Ishikawa (cell line): Measurements from ENCODE around the gene SLC25A26.

Experiments
- CEBPB ChIP-seq: IDR thresholded peaks from 2 replicates; pipeline ENCODE4 v1.6.1; 2012
- CREB1 ChIP-seq: IDR thresholded peaks from 2 replicates; pipeline ENCODE4 v1.6.1; 2012; ENCODE audit warnings: low read depth
- EGR1 ChIP-seq: IDR thresholded peaks from 2 replicates; pipeline ENCODE4 v1.6.1; 2012
- EP300 ChIP-seq: IDR thresholded peaks from 2 replicates; pipeline ENCODE4 v1.6.1; 2012; ENCODE audit warnings: borderline replicate concordance
- FOXM1 ChIP-seq: IDR thresholded peaks from 2 replicates; pipeline ENCODE4 v1.6.1; 2012; ENCODE audit warnings: low read depth, borderline replicate concordance
- NFIC ChIP-seq: IDR thresholded peaks from 2 replicates; pipeline ENCODE4 v1.6.1; 2012
- RAD21 ChIP-seq: IDR thresholded peaks from 2 replicates; pipeline ENCODE4 v1.6.1; 2012; ENCODE audit warnings: low read depth
- TAF1 ChIP-seq: IDR thresholded peaks from 2 replicates; pipeline ENCODE4 v1.6.1; 2012; ENCODE audit warnings: low read depth, mild to moderate bottlenecking
- TCF12 ChIP-seq: IDR thresholded peaks from 2 replicates; pipeline ENCODE4 v1.6.1; 2012; ENCODE audit warnings: low read depth
- TEAD4 ChIP-seq: IDR thresholded peaks from 2 replicates; pipeline ENCODE4 v1.6.1; 2012
- YY1 ChIP-seq: IDR thresholded peaks from 2 replicates; pipeline ENCODE4 v1.6.1; 2012; ENCODE audit warnings: low read depth
- ZBTB7A ChIP-seq: IDR thresholded peaks from 2 replicates; pipeline ENCODE4 v1.6.1; 2012; ENCODE audit warnings: low read depth
- TF ChIP-seq, protein P1 (sequence below): IDR thresholded peaks from 2 replicates; pipeline ENCODE4 v1.6.1; 2012; ENCODE audit warnings: low read depth, mild to moderate bottlenecking
- TF ChIP-seq, protein P2 (sequence below): IDR thresholded peaks from 2 replicates; pipeline ENCODE4 v1.6.1; 2012
- TF ChIP-seq, protein P3 (sequence below): IDR thresholded peaks from 2 replicates; pipeline ENCODE4 v1.6.1; 2012

The SLC25A26 gene

DNA sequence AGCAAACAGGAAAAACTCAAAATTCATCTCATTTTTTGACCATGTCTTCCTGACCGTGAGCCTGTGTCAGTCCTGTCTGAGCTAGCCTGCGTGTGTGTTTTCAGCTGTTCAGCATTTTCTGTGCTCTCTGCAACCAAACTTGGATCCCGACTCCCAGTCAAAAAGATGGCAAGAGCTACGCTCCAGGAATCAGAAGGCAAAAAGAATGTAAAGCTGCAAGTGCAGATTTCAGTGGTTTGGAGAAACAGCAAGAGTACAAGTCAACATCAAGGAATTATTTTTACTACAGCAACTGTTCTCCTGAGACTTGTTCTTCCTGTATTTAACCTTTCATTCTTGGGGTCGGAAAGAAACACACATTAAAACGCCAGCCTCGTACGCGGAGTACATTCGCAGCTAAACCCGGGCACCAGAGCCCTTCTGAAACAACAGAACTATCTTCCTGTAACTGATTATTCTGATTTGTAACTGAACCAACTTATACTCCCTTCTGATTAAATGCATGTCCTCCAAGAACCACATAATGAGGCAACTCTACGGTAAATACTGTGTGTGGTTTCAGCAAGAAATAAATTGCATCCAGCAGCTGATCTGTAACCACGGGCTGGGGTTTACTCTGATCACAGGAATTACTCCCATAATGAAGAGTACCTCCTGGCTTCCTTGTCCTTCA is 172.7 kb downstream of the SLC25A26 start:
- TF ChIP-seq ZBTB7A = no peak
- TF ChIP-seq RAD21 = no peak
- no peak for TF ChIP-seq EGR1
- no peak for TF ChIP-seq CEBPB
- no peak for TF ChIP-seq TCF12

DNA sequence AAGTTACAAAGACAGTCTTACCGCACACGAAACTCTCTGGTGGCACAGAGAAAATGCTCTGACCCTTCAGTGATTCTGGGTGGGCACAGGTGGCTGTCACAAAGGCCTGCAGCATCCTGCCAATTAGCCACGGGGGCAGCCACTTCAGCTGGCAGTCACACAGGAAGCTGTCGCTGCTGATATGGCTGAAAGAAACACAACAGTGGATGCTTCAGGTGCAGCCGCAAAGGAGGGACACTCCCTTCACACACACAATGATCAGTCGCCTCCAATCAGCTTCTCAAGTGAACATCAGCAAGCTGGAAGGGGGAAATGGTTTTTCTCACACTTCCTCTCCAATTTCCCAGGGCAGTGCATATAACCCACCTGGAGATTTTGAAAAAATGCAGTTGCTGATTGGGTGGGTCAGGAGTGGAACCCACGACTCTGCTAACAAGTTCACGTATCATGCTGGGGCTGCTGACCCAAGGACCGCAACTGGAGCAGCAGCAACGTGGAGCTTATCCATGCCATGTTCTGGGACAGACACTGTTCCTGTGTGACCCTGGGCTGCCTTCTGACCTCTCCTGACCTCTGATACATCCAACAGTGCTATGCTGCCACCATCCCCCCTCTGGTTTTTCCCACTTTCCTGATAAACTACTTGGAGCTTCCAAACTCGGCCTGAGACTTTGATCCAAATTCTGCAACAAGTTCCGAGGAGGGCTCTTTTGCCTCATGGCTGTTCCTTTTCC is 173.4 kb downstream of the SLC25A26 start:
- no peak for TF ChIP-seq YY1
- TF ChIP-seq, protein P1, sequence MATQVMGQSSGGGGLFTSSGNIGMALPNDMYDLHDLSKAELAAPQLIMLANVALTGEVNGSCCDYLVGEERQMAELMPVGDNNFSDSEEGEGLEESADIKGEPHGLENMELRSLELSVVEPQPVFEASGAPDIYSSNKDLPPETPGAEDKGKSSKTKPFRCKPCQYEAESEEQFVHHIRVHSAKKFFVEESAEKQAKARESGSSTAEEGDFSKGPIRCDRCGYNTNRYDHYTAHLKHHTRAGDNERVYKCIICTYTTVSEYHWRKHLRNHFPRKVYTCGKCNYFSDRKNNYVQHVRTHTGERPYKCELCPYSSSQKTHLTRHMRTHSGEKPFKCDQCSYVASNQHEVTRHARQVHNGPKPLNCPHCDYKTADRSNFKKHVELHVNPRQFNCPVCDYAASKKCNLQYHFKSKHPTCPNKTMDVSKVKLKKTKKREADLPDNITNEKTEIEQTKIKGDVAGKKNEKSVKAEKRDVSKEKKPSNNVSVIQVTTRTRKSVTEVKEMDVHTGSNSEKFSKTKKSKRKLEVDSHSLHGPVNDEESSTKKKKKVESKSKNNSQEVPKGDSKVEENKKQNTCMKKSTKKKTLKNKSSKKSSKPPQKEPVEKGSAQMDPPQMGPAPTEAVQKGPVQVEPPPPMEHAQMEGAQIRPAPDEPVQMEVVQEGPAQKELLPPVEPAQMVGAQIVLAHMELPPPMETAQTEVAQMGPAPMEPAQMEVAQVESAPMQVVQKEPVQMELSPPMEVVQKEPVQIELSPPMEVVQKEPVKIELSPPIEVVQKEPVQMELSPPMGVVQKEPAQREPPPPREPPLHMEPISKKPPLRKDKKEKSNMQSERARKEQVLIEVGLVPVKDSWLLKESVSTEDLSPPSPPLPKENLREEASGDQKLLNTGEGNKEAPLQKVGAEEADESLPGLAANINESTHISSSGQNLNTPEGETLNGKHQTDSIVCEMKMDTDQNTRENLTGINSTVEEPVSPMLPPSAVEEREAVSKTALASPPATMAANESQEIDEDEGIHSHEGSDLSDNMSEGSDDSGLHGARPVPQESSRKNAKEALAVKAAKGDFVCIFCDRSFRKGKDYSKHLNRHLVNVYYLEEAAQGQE = no peak
- no peak for TF ChIP-seq RAD21
- no peak for TF ChIP-seq ZBTB7A
- TF ChIP-seq, protein P2, sequence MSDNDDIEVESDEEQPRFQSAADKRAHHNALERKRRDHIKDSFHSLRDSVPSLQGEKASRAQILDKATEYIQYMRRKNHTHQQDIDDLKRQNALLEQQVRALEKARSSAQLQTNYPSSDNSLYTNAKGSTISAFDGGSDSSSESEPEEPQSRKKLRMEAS = no peak
- no peak for TF ChIP-seq EP300
- no peak for TF ChIP-seq EGR1
- TF ChIP-seq TEAD4 = no peak
- no peak for TF ChIP-seq TAF1
- TF ChIP-seq CEBPB = no peak
- TF ChIP-seq FOXM1 = no peak
- TF ChIP-seq NFIC = no peak
- no peak for TF ChIP-seq TCF12
- TF ChIP-seq, protein P3, sequence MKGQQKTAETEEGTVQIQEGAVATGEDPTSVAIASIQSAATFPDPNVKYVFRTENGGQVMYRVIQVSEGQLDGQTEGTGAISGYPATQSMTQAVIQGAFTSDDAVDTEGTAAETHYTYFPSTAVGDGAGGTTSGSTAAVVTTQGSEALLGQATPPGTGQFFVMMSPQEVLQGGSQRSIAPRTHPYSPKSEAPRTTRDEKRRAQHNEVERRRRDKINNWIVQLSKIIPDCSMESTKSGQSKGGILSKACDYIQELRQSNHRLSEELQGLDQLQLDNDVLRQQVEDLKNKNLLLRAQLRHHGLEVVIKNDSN = no peak
- no peak for TF ChIP-seq CREB1

DNA sequence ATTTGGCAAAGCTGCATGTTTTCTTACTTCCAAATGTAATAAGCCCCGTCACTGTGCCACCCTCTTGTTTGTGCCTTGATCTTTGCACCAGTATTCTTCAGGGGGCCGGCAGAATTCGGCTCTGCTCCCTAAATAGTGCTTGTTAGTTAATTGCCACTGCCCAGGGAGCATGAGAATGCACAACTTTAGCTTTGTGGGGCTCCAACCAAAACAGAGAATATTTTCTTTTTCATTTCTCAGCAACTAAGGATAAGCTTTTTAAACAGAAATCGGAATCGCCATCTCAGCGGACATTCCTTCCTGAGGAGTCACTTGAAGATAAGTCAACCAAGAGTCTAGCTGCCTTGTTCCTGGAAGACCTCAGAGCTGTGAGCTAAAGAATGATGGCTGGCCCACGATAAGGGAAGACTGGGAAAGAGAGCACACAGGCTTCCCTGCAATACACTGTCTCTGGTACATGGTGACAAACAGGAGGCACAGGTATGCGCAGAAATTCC is 174.0 kb downstream of the SLC25A26 start:
- TF ChIP-seq ZBTB7A (no peak), TAF1 (no peak), RAD21 (no peak), TEAD4 (no peak), EP300 (no peak), NFIC (no peak), FOXM1 (no peak)
- TF ChIP-seq, protein P2 = no peak
- TF ChIP-seq, protein P1 = no peak
- TF ChIP-seq, protein P3 = no peak

DNA sequence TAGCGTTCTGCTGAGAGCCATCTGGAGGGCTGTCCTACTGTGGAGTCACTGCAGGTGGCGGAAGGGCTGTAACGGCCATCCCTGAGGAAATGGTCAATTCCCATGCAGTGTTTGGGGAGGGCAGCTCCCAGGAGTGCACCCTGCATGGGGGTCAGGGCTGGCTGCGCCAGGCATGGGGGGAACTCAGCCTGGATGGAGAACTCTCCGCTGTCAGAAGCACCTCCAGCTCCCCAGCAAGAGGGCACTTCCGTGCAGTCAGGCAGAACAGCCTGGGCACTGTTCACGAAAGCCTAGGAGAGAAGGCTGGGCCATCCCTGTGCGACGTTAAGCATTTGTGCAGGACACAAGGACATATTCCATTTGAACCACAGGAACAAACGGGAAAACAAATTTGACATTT is 174.8 kb downstream of the SLC25A26 start:
- TF ChIP-seq NFIC = no peak
- no peak for TF ChIP-seq ZBTB7A

DNA sequence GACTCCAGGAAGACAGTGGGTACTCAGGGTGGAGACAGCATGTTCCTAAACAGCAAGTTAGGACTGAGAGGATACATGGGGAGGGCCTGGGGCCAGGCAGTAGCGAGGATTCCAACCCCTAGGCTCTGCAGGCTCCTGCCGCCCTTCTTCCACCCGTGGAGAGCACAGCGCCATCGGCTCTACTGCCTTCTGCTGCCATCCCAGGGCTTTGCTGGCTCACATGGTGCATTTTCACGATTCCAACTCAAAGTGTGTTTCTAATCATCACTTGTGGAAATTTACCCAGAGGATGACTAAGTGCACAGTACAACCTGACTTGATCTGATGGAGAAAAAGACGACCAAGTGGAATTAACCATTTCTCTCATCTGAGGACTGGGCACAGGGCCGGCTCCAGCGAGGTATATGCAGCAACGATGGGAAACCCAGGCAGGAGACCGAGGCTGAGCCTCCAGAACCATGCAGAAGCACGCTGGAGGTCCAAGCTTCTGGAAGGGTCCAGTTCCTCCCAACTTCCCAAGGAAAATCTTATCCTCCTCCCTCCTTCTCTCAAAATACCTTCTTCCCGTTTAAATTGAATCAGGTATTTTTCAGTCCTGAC is 175.5 kb downstream of the SLC25A26 start:
- TF ChIP-seq NFIC (no peak), TAF1 (no peak), CREB1 (no peak), FOXM1 (no peak), EGR1 (no peak)
- TF ChIP-seq, protein P1 = no peak
- TF ChIP-seq, protein P3 = no peak
